ENCODE measurements around the gene ABCC6. TPM values are rescaled to one million over a fixed set of nuclear protein-coding genes. Genes with fewer than 3 reads are reported as not detected.
A peak's percentile ranks its signal among the peaks of the same experiment; 100 is the strongest.

ABCC6 gene
- total and polyA plus RNA-seq, 2 donors from 2014 or later = 7.5 to 54.5 TPM

- intact Hi-C loops (cut with DNase I) = no loop called here
Observed at GRCh38 chr16:16190546-16190945, 32.7 kb downstream of the ABCC6 start.

GRCh38 chr16:16189842-16190241 is 33.5 kb downstream of the ABCC6 start:
- no peak overlapping the region for H3K27ac ChIP-seq (ENCODE audit: low read depth in 2 of 2, low read length in 2 of 2)
- no peak overlapping the region for H3K4me3 ChIP-seq (ENCODE audit: low read length in 3 of 3)
- H3K36me3 ChIP-seq (ENCODE audit: control insufficient read depth in 2 of 3, insufficient read depth in 3 of 3, low read length in 3 of 3) = peaks cover 0 to 39% (median 5%) of the 10 kb centered on the region in 3 donors
- H3K9ac ChIP-seq (ENCODE audit: low read length in 3 of 3) = no peak overlapping the region
- no peaks in the 10 kb centered on the region for H3K9me3 ChIP-seq (ENCODE audit: control insufficient read depth in 2 of 3, insufficient read depth in 1 of 3, low read length in 3 of 3)
- FAIRE-seq (no peak), DNase-seq (no peak)
- H3K27me3 ChIP-seq (ENCODE audit: control insufficient read depth, insufficient read depth, low read length) = no peaks in the 10 kb centered on the region
- no peaks in the 10 kb centered on the region for H3K4me1 ChIP-seq (ENCODE audit: control insufficient read depth in 2 of 3, insufficient read depth in 2 of 3, low read depth in 1 of 3, low read length in 3 of 3)
- no peak for TF ChIP-seq CTCF (IDR thresholded peaks at IDR 0.05; ENCODE audit: borderline replicate concordance, extremely low read depth, insufficient read depth)
- intact Hi-C loops (cut with DNase I) = no loop called here

More at GRCh38 chr16:16190546-16190945, 32.7 kb downstream of the ABCC6 start:
- Histone ChIP-seq H3K27me3 (ENCODE audit: control insufficient read depth, insufficient read depth, low read length) (no peaks in the 10 kb centered on the region), H3K9ac (ENCODE audit: low read length in 3 of 3) (no peak overlapping the region), H3K9me3 (ENCODE audit: control insufficient read depth in 2 of 3, insufficient read depth in 1 of 3, low read length in 3 of 3) (no peaks in the 10 kb centered on the region), H3K4me3 (ENCODE audit: low read length in 3 of 3) (no peak overlapping the region), H3K27ac (ENCODE audit: low read depth in 2 of 2, low read length in 2 of 2) (no peak overlapping the region), H3K4me1 (ENCODE audit: control insufficient read depth in 2 of 3, insufficient read depth in 2 of 3, low read depth in 1 of 3, low read length in 3 of 3) (no peaks in the 10 kb centered on the region), H3K36me3 (ENCODE audit: control insufficient read depth in 2 of 3, insufficient read depth in 3 of 3, low read length in 3 of 3) (peaks cover 0 to 35% (median 5%) of the 10 kb centered on the region in 3 donors)
- FAIRE-seq (no peak), DNase-seq (no peak)
- no peak for TF ChIP-seq CTCF (IDR thresholded peaks at IDR 0.05; ENCODE audit: borderline replicate concordance, extremely low read depth, insufficient read depth)

GRCh38 chr16:16188827-16189226 is 34.5 kb downstream of the ABCC6 start:
- DNase-seq (no peak), FAIRE-seq (no peak)
- no peak overlapping the region for H3K27ac ChIP-seq (ENCODE audit: low read depth in 2 of 2, low read length in 2 of 2)
- H3K27me3 ChIP-seq (ENCODE audit: control insufficient read depth, insufficient read depth, low read length) = no peaks in the 10 kb centered on the region
- no peaks in the 10 kb centered on the region for H3K4me1 ChIP-seq (ENCODE audit: control insufficient read depth in 2 of 3, insufficient read depth in 2 of 3, low read depth in 1 of 3, low read length in 3 of 3)
- intact Hi-C loops (cut with DNase I) = no loop called here
- TF ChIP-seq CTCF (IDR thresholded peaks at IDR 0.05; ENCODE audit: borderline replicate concordance, extremely low read depth, insufficient read depth) = no peak
- H3K9me3 ChIP-seq (ENCODE audit: control insufficient read depth in 2 of 3, insufficient read depth in 1 of 3, low read length in 3 of 3) = no peaks in the 10 kb centered on the region
- no peak overlapping the region for H3K4me3 ChIP-seq (ENCODE audit: low read length in 3 of 3)
- peaks cover 0 to 41% (median 5%) of the 10 kb centered on the region in 3 donors for H3K36me3 ChIP-seq (ENCODE audit: control insufficient read depth in 2 of 3, insufficient read depth in 3 of 3, low read length in 3 of 3)
- H3K9ac ChIP-seq (ENCODE audit: low read length in 3 of 3) = no peak overlapping the region

GRCh38 chr16:16186820-16187219 is 36.5 kb downstream of the ABCC6 start:
- Histone ChIP-seq H3K9me3 (ENCODE audit: control insufficient read depth in 2 of 3, insufficient read depth in 1 of 3, low read length in 3 of 3) (no peaks in the 10 kb centered on the region), H3K27ac (ENCODE audit: low read depth in 2 of 2, low read length in 2 of 2) (no peak overlapping the region), H3K36me3 (ENCODE audit: control insufficient read depth in 2 of 3, insufficient read depth in 3 of 3, low read length in 3 of 3) (peaks cover 0 to 31% (median 7%) of the 10 kb centered on the region in 3 donors), H3K27me3 (ENCODE audit: control insufficient read depth, insufficient read depth, low read length) (no peaks in the 10 kb centered on the region), H3K4me1 (ENCODE audit: control insufficient read depth in 2 of 3, insufficient read depth in 2 of 3, low read depth in 1 of 3, low read length in 3 of 3) (no peaks in the 10 kb centered on the region), H3K4me3 (ENCODE audit: low read length in 3 of 3) (no peak overlapping the region), H3K9ac (ENCODE audit: low read length in 3 of 3) (no peak overlapping the region)
- FAIRE-seq (no peak), DNase-seq (peak in 1 of 5 donors; percentile 42)
- no peak for TF ChIP-seq CTCF (IDR thresholded peaks at IDR 0.05; ENCODE audit: borderline replicate concordance, extremely low read depth, insufficient read depth)
- intact Hi-C loops (cut with DNase I) = no loop called here

Data from kidney (tissue), 14 donors.